Activated naive CD4-positive, alpha-beta T cell (primary cell): Measurements from ENCODE around the gene RALB.

Experiments
- DNase-seq, 4 experiments: peaks; one replicate each; lab custom pipeline; 2025; lab: John Stamatoyannopoulos, UW

The RALB gene

GRCh38 chr2:120252225-120253020 is at the start of gene RALB:
Gene RALB (plus strand): TSS chr2:120252852. CDS start chr2:120278665, 25,813 bp downstream.
- peak; percentile 92 to 98 (median 94) for DNase-seq

DNA sequence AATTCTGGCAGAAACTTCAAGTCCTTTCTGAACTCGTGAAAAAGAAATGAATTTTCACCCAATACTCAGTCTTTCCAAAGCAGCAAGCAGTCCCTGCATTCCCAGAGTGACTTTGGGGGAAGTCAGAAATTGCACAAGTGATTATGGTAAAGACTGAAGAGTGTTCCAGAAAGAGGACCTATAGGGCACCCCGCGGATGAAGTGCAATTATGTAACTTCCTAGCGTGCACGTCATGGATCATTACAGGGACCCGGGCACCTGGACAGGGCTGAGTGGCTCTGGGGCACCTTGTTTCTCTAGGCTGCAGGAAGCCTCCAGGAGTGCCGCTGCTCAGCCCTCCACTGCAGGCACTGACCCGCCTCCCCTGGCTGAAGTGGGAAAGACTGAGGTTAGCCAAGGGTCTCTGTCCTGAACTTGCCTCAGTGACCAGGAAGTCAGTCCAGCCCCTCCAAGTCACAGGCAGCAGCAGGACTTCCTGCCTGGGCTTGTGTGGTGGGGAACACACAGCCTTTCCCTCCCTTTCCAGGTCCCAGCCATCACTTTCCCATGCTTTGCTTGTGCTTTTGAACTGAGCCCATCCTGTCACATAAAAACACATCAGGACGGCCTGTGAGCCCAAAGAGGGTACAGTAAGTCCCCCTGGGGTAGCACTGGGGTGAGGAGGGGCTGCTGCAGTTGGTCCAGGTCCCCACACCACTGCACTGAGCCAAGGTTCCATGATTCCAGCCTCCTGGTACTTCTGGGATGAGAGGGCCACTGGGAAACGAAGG is 49.2 kb upstream of the RALB start:
- no peak for DNase-seq

DNA sequence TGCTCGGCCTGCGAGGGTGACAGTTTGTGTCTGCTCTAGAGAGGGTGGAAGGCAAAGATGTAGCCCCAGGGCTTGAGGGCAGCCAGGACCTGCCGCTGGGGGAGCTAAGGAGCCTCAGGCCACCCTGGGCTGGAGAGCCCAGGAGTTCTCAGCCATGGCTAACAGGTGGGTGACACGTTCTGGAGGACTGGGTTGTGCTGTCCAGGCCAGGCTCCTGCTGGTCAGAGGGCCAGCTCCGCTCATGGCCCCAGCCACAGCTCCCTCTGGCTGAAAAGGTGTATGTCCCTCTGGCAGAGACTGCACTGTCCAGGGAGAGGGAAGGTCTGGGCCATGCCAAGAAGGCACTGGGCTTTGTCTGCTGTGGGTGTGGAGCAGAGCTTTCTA is 48.6 kb upstream of the RALB start:
- no peak for DNase-seq

GRCh38 chr2:120204417-120204816 is 48.2 kb upstream of the RALB start:
- no peak for DNase-seq

DNA sequence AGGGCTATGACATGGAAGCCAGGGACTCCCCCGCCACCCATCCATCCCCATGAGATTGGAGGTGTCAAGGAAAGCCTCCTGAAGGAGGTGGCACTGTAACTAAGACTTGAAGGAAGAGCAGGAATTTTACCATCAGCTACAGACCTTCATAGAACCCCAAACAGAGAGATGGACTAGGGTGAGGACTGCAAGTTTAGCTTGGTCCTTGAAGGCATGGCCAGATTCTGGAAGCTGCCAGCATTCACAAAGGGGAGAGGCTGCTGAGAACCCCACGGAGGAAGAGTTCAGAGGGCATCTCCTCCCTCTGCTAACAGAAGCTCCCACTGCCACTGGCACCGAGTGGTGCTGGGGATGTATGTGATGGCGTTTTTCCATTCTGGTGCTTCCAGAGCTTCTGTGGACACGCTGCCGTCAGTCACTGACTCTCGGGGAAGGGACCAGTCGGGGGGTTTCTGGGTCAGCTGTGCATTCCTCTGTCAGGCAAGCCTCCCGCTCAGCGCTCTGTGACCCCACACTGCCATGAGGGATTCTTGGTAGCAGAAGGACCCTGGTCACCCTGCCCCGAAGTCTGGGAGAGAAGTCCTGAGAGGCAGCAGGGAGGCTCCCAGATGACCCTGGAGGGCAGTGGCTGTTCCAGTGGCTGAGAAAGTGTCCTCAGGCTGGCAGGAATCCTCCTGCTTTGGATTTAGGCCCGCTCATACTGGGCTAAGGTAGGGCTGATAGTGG is 47.5 kb upstream of the RALB start:
- DNase-seq: no peak

DNA sequence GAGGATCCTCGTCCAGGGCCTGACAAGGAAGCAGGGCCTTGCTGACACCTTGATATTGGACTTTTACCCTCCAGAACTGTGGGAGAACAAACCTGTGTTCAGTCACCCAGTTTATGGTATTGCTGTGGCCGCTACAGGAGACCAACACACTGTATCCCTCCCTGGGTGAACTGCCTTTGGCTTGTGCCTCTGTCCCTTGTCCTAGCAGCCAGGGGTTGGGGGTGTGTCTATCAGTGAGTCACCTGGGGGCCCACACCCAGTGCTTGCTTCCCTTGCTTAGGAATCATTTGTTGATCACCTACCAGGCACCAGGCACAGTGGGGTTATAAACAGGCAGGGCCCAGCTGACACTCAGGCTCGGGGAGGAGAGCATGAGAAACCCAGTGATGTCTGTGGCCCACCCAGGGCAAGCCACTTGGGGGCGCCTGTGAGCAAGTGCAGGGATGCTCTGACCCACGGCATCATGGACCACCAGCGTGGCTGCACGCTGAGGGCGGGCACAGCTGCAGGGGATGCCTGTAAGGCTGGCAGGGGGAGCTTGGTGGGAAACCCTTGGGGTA is 46.5 kb upstream of the RALB start:
- DNase-seq: no peak

- no peak for DNase-seq
These were observed 44.0 kb upstream of the RALB start for GRCh38 chr2:120208381-120209353.

- DNase-seq: no peak
These were observed 43.0 kb upstream of the RALB start for GRCh38 chr2:120209427-120210269.

DNA sequence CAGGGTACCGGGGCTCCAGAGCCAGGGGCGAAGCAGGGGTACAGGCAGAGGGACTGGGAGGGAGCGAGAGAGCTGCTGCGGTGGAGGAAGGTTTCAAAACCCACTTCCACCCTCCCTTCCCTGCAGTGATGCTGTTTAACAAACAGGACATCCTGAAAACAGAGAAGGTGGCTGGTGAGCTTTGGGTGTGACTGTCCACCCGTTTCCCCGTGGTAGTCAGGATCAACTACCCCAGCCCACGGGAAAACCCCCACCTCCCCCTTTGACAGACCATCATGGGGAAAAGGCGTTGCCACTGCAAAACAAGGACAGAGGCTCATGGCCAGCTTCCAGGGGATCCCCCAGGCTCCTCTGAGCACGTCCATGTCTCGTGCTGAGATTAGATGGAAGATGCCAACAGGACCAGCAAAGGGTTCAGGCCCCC is 42.4 kb upstream of the RALB start:
- DNase-seq: no peak

- no peak for DNase-seq
These were observed 34.5 kb upstream of the RALB start for GRCh38 chr2:120218181-120218580.

- DNase-seq: no peak
These were observed 33.4 kb upstream of the RALB start for GRCh38 chr2:120219291-120219690.

DNA sequence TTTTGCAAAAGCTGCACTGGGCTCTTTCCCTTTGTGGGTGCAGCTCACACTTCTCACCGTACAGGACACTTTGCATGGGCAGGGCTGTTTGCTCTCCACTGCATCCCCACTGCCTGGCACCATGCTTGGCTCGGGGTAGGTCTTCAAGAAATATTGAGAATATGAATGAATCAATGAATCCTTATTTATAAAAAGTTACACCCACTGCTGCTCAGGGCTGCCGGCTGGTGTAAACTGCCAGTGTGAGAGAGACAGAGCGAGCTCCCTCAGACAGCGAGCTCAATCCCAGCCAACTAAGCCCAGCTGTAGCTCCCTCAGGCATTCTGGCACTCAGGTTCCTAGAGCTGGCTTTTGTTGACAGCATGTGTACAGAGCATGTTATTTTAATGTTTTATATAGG is 32.9 kb upstream of the RALB start:
- no peak for DNase-seq

DNA sequence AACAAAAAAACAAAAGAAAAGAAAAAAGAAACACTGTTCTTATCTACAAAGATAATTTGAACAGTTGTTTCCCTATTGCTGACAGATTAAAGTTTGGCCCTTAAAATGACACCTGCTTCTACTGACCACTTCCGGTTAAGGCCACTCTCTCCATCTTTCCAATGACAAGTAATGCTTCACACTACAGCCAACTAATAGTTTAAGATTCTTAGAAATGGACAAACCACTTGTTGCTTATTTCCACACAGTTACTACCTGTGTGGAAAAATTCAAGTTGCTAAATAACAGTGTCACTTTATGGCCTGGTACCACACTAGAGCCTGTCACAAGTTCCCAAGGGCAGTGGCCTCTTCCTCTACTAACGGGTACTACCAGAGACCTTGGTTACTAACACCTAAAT is 31.9 kb upstream of the RALB start:
- DNase-seq: no peak

DNA sequence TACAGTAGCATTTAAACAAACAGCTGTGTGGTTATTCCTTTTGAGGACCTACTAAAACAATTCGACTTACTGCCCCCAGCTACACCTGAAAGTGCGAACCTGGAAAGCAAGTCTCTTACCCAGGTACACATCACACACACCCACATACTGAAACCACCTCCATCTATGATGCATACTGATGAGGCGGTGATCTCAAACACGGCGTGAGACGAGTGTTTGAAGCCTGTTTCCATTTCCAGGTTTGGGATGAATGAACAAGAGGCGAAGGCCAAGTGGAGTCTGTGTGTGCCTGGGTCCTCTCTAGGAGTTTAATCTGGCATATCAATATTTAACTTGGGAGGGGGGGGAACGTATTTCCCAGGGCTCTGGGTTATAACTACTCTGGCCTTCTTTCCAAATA is 31.0 kb upstream of the RALB start:
- no peak for DNase-seq

DNA sequence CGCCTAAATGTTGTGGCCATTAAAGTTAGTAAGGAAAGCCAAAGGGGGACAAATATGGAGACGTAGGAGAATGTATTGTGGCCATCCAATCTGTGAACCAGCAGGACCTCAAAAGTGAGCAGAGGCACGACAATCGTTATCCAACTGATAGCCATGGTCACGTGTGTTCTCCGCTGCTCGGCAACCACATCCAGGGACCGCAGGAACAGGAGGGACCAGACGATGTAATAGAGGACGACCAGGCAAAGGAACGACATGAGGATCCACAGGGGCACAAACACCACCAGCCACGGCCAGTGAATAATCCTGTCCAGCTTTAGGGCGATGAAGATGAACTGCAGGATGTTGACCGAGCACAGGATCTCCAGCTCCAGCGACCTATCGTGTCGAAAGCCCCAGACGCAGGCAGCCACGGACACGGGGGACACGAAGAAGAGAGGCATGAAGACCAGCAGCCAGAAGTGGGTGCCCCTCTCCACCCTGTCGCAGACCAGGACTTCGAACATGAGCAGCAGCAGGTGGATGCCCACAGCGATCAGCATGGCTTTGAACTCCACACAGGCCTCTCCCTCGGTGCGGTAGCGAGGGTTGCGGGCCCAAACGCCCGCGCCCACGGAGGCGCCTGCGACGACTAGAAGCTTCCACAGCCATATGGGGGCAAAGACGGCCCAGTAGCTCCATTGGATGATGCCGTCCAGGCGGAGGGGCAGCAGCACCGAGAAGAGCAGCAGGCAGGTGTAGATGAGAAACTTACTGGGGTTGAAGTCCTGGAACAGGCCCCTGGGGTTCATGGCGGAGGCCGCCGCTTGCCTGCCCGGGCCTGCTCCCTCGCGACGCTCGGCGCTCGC is 30.2 kb upstream of the RALB start:
- no peak for DNase-seq

GRCh38 chr2:120223034-120223912 is 29.4 kb upstream of the RALB start, which contains the start of gene TMEM185B:
Gene TMEM185B (minus strand): TSS chr2:120223400. CDS start chr2:120222976, 424 bp downstream.
- peak; percentile 58 to 84 (median 72) for DNase-seq

- DNase-seq: no peak
These were observed 28.4 kb upstream of the RALB start for GRCh38 chr2:120224256-120224655.
